ENCODE measurements around the gene CES5A.

DNA sequence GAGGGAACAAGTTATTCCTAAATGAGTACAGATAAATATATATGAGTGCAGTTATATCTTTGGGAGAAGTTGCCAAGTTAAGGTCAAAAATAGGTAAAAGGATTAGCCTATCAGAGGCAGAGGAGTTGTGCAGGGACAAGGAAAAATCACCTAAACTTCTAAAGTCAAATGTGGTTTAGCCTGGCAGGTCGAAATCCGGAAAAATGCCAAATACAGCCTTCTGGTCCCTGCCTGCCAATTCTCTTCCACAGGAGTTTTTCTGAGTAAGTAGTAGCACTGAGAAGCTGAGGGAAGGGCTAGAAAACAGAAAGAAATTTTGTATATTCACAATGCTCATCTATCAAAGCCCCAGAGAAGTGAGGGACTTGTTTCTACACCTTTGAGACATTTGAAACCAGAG, 17.6 kb upstream of the CES5A start:
- TF ChIP-seq EZH2 (IDR thresholded peaks at IDR 0.05; ENCODE audit: insufficient read depth, poor library complexity, severe bottlenecking) (no peak), EZH2phosphoT487 (IDR thresholded peaks at IDR 0.05; ENCODE audit: insufficient read depth, low read depth) (no peak)
